ENCODE measurements around the gene MIPOL1. TPM values are rescaled to one million over a fixed set of nuclear protein-coding genes. Genes with fewer than 3 reads are reported as not detected.
A peak's percentile ranks its signal among the peaks of the same experiment; 100 is the strongest.
"Not testable (repeated sequence)": the region's sequence is repeated elsewhere in the genome, so short reads cannot be mapped to it uniquely, and the experiment has no call there.

MIPOL1 gene
- total RNA-seq, 3 donors from 2014 or later, result 12.2 to 48.8 (median 36.1) TPM

GRCh38 chr14:37230551-37231194 lies 32.9 kb downstream of the MIPOL1 start:
- no peak for DNase-seq (ENCODE audit: low spot score in 2 of 2)
- H3K9me3 ChIP-seq, result peaks cover 0 to 1% of the 10 kb centered on the region in 2 donors
- TF ChIP-seq POLR2A (IDR thresholded peaks at IDR 0.05) (no peak), POLR2AphosphoS5 (IDR thresholded peaks at IDR 0.05) (no peak), CTCF (IDR thresholded peaks at IDR 0.05) (peak; percentile 26 to 64 (median 59))
- H3K36me3 ChIP-seq, result no peaks in the 10 kb centered on the region
- no peak overlapping the region for H3K27ac ChIP-seq
- H3K4me1 ChIP-seq, result no peaks in the 10 kb centered on the region
- no peak overlapping the region for H3K4me3 ChIP-seq
- intact Hi-C loops (cut with DNase I; ENCODE audit: low total_unique reads), result no loop called here
- no peaks in the 10 kb centered on the region for H3K27me3 ChIP-seq

DNA sequence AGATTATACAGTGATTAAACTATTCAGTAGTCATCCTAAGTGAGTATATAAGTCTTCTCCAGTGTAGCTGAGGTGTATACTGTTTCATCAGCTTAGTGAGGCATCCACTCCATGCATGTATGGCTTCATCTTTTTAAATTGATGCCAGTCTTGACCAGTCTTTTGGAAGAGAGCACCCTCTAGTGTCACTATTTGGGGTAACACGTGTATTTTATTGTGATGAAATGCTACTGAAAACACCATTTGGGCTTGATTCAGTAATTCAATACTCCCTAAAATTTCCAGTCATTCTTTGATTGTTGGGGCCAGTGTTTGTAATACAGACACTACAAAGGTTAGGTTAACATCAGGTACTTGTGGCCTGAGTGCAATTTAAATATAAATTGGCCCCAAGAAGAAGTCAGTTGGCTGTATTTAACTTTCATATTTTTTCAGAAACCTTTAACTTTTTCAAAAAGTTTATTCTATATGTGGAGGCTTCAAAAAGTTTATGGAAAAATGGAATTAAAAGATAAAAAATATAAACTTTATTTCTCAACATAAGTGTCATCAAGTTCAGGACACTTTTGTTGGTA lies 35.3 kb downstream of the MIPOL1 start:
- no peaks in the 10 kb centered on the region for H3K27me3 ChIP-seq
- H3K27ac ChIP-seq, result no peak overlapping the region
- TF ChIP-seq CTCF (IDR thresholded peaks at IDR 0.05) (peak; percentile 23 to 46 (median 36)), POLR2A (IDR thresholded peaks at IDR 0.05) (no peak), POLR2AphosphoS5 (IDR thresholded peaks at IDR 0.05) (no peak)
- DNase-seq (ENCODE audit: low spot score in 2 of 2), result no peak
- no peaks in the 10 kb centered on the region for H3K36me3 ChIP-seq
- no peaks in the 10 kb centered on the region for H3K9me3 ChIP-seq
- intact Hi-C loops (cut with DNase I; ENCODE audit: low total_unique reads), result no loop called here
- H3K4me3 ChIP-seq, result no peak overlapping the region
- H3K4me1 ChIP-seq, result no peaks in the 10 kb centered on the region

DNA sequence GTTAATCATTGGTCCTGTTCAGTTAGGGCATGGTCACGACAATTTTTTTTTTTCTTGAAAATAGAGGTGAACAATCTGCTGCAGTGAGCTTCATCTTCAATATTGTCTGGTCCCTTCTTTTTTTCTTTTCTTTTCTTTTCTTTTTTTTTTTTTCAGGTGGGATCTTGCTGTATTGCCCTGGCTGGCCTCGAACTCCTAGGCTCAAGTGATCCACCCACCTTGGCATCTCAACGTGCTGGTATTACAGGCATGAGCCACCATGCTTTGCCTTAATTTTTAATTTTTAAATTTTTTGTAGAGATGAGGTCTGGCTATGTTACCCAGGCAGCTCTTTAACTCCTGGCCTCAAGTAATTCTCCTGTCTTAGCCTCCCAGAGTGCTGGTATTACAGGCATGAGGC lies 36.5 kb downstream of the MIPOL1 start:
- Histone ChIP-seq H3K27me3 (no peaks in the 10 kb centered on the region), H3K4me1 (no peaks in the 10 kb centered on the region), H3K4me3 (no peak overlapping the region), H3K27ac (no peak overlapping the region), H3K36me3 (no peaks in the 10 kb centered on the region), H3K9me3 (no peaks in the 10 kb centered on the region)
- DNase-seq (ENCODE audit: low spot score in 2 of 2), result no peak
- TF ChIP-seq POLR2AphosphoS5 (IDR thresholded peaks at IDR 0.05) (no peak), CTCF (IDR thresholded peaks at IDR 0.05) (no peak), POLR2A (IDR thresholded peaks at IDR 0.05) (no peak)
- intact Hi-C loops (cut with DNase I; ENCODE audit: low total_unique reads), result no loop called here

GRCh38 chr14:37236044-37236443 lies 38.3 kb downstream of the MIPOL1 start:
- H3K36me3 ChIP-seq; H3K4me3 ChIP-seq; H3K27ac ChIP-seq; intact Hi-C loops (cut with DNase I; ENCODE audit: low total_unique reads); H3K9me3 ChIP-seq; H3K4me1 ChIP-seq; H3K27me3 ChIP-seq; DNase-seq (ENCODE audit: low spot score in 2 of 2): not testable (repeated sequence)

DNA sequence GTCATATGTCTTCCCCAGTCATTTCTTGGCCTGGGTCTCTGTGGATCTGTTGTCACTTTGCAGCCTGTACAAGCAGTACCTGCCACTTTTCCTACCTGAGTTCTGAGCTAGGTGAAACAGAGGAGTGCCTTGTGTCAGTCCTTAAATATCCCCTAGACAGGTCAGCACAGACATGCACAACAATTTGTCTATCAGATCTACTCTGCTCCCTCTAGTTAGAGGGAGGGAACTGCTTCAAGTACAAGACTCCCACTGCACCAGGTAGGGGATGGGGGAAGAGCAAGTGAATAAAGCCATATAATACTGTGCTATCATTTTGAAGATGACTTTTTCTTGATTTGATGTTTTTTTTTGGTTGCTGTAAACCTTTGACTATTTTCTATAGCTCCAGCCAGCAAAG lies 39.4 kb downstream of the MIPOL1 start:
- TF ChIP-seq POLR2AphosphoS5 (IDR thresholded peaks at IDR 0.05), result no peak
- TF ChIP-seq POLR2A (IDR thresholded peaks at IDR 0.05), result no peak
- TF ChIP-seq CTCF (IDR thresholded peaks at IDR 0.05), result no peak
- no peaks in the 10 kb centered on the region for H3K36me3 ChIP-seq
- H3K9me3 ChIP-seq, result no peaks in the 10 kb centered on the region
- H3K27me3 ChIP-seq, result no peaks in the 10 kb centered on the region
- intact Hi-C loops (cut with DNase I; ENCODE audit: low total_unique reads), result no loop called here
- H3K4me1 ChIP-seq, result no peaks in the 10 kb centered on the region
- no peak for DNase-seq (ENCODE audit: low spot score in 2 of 2)
- no peak overlapping the region for H3K27ac ChIP-seq
- H3K4me3 ChIP-seq, result no peak overlapping the region

Data from breast epithelium (tissue), 4 donors.